Upper lobe of left lung (tissue), 4 donors: Measurements from ENCODE around the gene DSTYK.

Source experiments
- EP300 ChIP-seq, 4 donors: sonication (generic); formaldehyde crosslinking; IDR thresholded peaks; one replicate each; pipeline ENCODE4 v1.5.1; 2017; ENCODE audit warnings: antibody characterized with exemption in 4 of 4, control low read depth in 2 of 4
- POLR2A ChIP-seq, 4 donors: fragments of 450-650 bp; IDR thresholded peaks; one replicate each; pipeline ENCODE4 v1.5.1; 2016 to 2017; ENCODE audit warnings: antibody characterized with exemption in 4 of 4, mild to moderate bottlenecking in 2 of 4
- POLR2AphosphoS5 ChIP-seq, 2 donors: sonication (generic); formaldehyde crosslinking; IDR thresholded peaks; one replicate each; pipeline ENCODE4 v1.5.1; 2017; ENCODE audit warnings: antibody characterized with exemption in 2 of 2
- TF ChIP-seq, protein P1 (sequence below), 6 experiments: fragments of 450-650 bp in 4 of 6; fragments of 200-600 bp in 2 of 6; sonication (generic) in 2 of 6; IDR thresholded peaks; one replicate each; pipeline ENCODE4 v1.5.1; 2016 to 2019; ENCODE audit warnings: antibody characterized with exemption in 6 of 6

DNA sequence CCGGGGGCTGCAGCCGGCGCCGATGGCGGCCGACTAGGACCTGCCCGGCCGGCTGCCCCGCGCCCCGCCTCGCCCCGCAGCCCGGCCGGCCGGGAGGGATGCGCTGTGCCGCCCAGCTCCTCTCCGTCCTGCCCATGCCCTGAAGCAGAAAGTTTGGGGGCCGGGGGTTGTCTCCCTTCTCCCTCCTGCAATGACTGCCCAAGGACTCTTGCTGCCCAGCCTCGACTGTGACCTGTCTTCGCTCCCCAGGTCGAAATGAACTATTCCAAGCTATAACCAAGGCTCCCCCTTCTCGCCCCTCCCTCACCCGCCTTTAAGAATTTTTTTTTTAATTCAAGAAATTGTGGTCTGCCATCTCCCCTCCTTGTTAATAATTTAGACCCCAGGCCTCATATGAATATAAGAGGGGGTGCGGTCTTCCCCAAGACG lies 16.6 kb upstream of the DSTYK start:
- TF ChIP-seq, protein P1, sequence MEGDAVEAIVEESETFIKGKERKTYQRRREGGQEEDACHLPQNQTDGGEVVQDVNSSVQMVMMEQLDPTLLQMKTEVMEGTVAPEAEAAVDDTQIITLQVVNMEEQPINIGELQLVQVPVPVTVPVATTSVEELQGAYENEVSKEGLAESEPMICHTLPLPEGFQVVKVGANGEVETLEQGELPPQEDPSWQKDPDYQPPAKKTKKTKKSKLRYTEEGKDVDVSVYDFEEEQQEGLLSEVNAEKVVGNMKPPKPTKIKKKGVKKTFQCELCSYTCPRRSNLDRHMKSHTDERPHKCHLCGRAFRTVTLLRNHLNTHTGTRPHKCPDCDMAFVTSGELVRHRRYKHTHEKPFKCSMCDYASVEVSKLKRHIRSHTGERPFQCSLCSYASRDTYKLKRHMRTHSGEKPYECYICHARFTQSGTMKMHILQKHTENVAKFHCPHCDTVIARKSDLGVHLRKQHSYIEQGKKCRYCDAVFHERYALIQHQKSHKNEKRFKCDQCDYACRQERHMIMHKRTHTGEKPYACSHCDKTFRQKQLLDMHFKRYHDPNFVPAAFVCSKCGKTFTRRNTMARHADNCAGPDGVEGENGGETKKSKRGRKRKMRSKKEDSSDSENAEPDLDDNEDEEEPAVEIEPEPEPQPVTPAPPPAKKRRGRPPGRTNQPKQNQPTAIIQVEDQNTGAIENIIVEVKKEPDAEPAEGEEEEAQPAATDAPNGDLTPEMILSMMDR (IDR thresholded peaks at IDR 0.05): no peak
- no peak for TF ChIP-seq EP300 (IDR thresholded peaks at IDR 0.05)
- no peak for TF ChIP-seq POLR2A (IDR thresholded peaks at IDR 0.05)
- no peak for TF ChIP-seq POLR2AphosphoS5 (IDR thresholded peaks at IDR 0.05)
